PC-9 (cell line): Measurements from ENCODE around the gene KCNJ14. TPM values are rescaled to one million over a fixed set of nuclear protein-coding genes. Genes with fewer than 3 reads are reported as not detected.

Source experiments
- BruUV-seq: library from RNA; stranded (reverse); fragments of 400-500 nt; replicated peaks from 2 replicates; lab custom pipeline; 2021; lab: Mats Ljungman, UMichigan
- CTCF ChIA-PET: fragments of 300-600 bp; sonication (Branson Sonifier 250); formaldehyde crosslinking; loops from one replicate; lab custom pipeline; 2022; ENCODE audit warnings: antibody characterized with exemption; lab: Charles Lee
- POLR2A ChIA-PET: fragments of 300-600 bp; sonication (Branson Sonifier 250); formaldehyde crosslinking; loops from one replicate; lab custom pipeline; 2022; ENCODE audit warnings: antibody characterized with exemption; ENCODE audit not compliant: unreplicated experiment; lab: Charles Lee
- DNase-seq, 2 experiments: peaks; one replicate each; pipeline versions ENCODE4 v3.0.0 to v3.0.0-alpha.2; 2015 to 2022; ENCODE audit warnings: mixed read lengths in 1 of 2
- H2AFZ ChIP-seq: fragments of 200-600 bp; sonication (generic); 2 replicates; pipeline ENCODE4 v1.8.1; 2017; ENCODE audit warnings: antibody characterized with exemption
- H3F3A ChIP-seq: fragments of 200-600 bp; sonication (generic); 2 replicates; pipeline ENCODE4 v1.8.1; 2017; ENCODE audit warnings: antibody characterized with exemption, mild to moderate bottlenecking, low read depth; ENCODE audit not compliant: insufficient read depth
- H3K27ac ChIP-seq: fragments of 200-600 bp; sonication (generic); 2 replicates; pipeline ENCODE4 v1.6.1; 2016; ENCODE audit warnings: mixed run types
- H3K27me3 ChIP-seq: fragments of 200-600 bp; sonication (generic); 2 replicates; pipeline ENCODE4 v1.6.1; 2016; ENCODE audit warnings: low read depth, mixed run types; ENCODE audit not compliant: insufficient read depth
- H3K36me3 ChIP-seq: fragments of 200-600 bp; sonication (generic); 2 replicates; pipeline ENCODE4 v1.6.1; 2016; ENCODE audit warnings: low read depth, mixed run types
- H3K4me1 ChIP-seq: fragments of 200-600 bp; sonication (generic); replicated peaks from 2 replicates; pipeline ENCODE4 v1.6.1; 2016; ENCODE audit warnings: mixed run types; ENCODE audit not compliant: insufficient read depth
- H3K4me2 ChIP-seq: fragments of 200-600 bp; sonication (generic); 2 replicates; pipeline ENCODE4 v1.6.1; 2017; ENCODE audit warnings: mixed run types
- H3K4me3 ChIP-seq: fragments of 200-600 bp; sonication (generic); 2 replicates; pipeline ENCODE4 v1.6.1; 2016; ENCODE audit warnings: mixed run types
- H3K79me2 ChIP-seq: fragments of 200-600 bp; sonication (generic); 2 replicates; pipeline ENCODE4 v1.6.1; 2017; ENCODE audit warnings: low read depth, mixed run types
- H3K9me2 ChIP-seq: fragments of 200-600 bp; sonication (generic); 2 replicates; pipeline ENCODE4 v1.8.1; 2017; ENCODE audit warnings: mild to moderate bottlenecking; ENCODE audit not compliant: insufficient read depth
- H3K9me3 ChIP-seq: fragments of 200-600 bp; sonication (generic); 2 replicates; pipeline ENCODE4 v1.8.1; 2016; ENCODE audit warnings: low read depth; ENCODE audit not compliant: insufficient read depth
- H4K20me1 ChIP-seq: fragments of 200-600 bp; sonication (generic); 2 replicates; pipeline ENCODE4 v1.8.1; 2017; ENCODE audit not compliant: insufficient read depth
- CTCF ChIP-seq: fragments of 200-600 bp; sonication (generic); conservative IDR thresholded peaks from 2 replicates; pipeline ENCODE4 v1.6.1; 2017; ENCODE audit warnings: mixed run types, antibody characterized with exemption, mild to moderate bottlenecking, moderate library complexity
- EZH2 ChIP-seq: fragments of 200-600 bp; sonication (generic); IDR thresholded peaks from 2 replicates; pipeline ENCODE4 v1.8.0; 2017; ENCODE audit warnings: antibody characterized with exemption, low read depth
- intact Hi-C: fragments of 100-400 bp; cut with micrococcal nuclease; formaldehyde crosslinking; loops from one replicate; pipeline ENCODE4 v1.10.0; 2022; ENCODE audit not compliant: unreplicated experiment
- total RNA-seq: library from RNA; stranded (reverse); gene quantifications from 2 replicates; pipeline ENCODE4 v1.2.3, GENCODE V29; 2021

The KCNJ14 gene
- total RNA-seq, 1 experiment from 2014 or later: 5.4 TPM

GRCh38 chr19:48466561-48467325 is 11.4 kb downstream of the KCNJ14 start:
- H3F3A ChIP-seq: peaks cover 32% of the 10 kb centered on the region
- H3K79me2 ChIP-seq: peaks cover 21% of the 10 kb centered on the region
- no peak overlapping the region for H3K27ac ChIP-seq
- H3K4me2 ChIP-seq: no peak overlapping the region
- ChIA-PET POLR2A (no interaction called here), CTCF (interaction anchor here (0.9 kb wide), 1 partner anchor 9 kb away, joined by 3 read pairs; no protein-coding TSS in a partner anchor)
- H3K27me3 ChIP-seq: no peaks in the 10 kb centered on the region
- peaks cover 14% of the 10 kb centered on the region; the same call in 1 of the 2 replicates for H3K36me3 ChIP-seq
- H2AFZ ChIP-seq: no peak overlapping the region
- no peaks in the 10 kb centered on the region for H3K9me2 ChIP-seq
- no TSS peak for BruUV-seq
- H3K4me3 ChIP-seq: no peak overlapping the region
- H4K20me1 ChIP-seq: peaks cover 21% of the 10 kb centered on the region
- intact Hi-C loops: loop anchor here (5.0 kb wide), 1 partner anchor 69 kb away; no protein-coding TSS in a partner anchor
- no peak for DNase-seq
- peaks cover 11% of the 10 kb centered on the region for H3K4me1 ChIP-seq
- H3K9me3 ChIP-seq: no peaks in the 10 kb centered on the region
- TF ChIP-seq EZH2: no peak

- peak overlapping the region; percentile 63; the same call in 1 of the 2 replicates for H2AFZ ChIP-seq
- peak overlapping the region; percentile 93 for H3K4me3 ChIP-seq
- peaks cover 11% of the 10 kb centered on the region for H3K4me1 ChIP-seq
- H3K79me2 ChIP-seq: peaks cover 26% of the 10 kb centered on the region
- peaks cover 37% of the 10 kb centered on the region for H3F3A ChIP-seq
- peaks cover 25% of the 10 kb centered on the region for H4K20me1 ChIP-seq
- peak overlapping the region; percentile 82; the same call in 1 of the 2 replicates for H3K27ac ChIP-seq
- DNase-seq: peak; percentile 100
- H3K9me3 ChIP-seq: no peaks in the 10 kb centered on the region
- POLR2A ChIA-PET: no interaction called here
- no TSS peak for BruUV-seq
- H3K9me2 ChIP-seq: no peaks in the 10 kb centered on the region
- TF ChIP-seq CTCF: no peak
- H3K36me3 ChIP-seq: peaks cover 25% of the 10 kb centered on the region
- intact Hi-C loops: loop anchor here (1.0 to 5.0 kb wide), 3 partner anchors 24 to 72 kb away; partner anchors contain the start of gene GRWD1
- no peaks in the 10 kb centered on the region for H3K27me3 ChIP-seq
- peak overlapping the region; percentile 75 for H3K4me2 ChIP-seq
- CTCF ChIA-PET: no interaction called here
These were observed 13.5 kb downstream of the KCNJ14 start for GRCh38 chr19:48468772-48469288.

- Histone ChIP-seq H3F3A (peaks cover 34% of the 10 kb centered on the region), H3K79me2 (peaks cover 26% of the 10 kb centered on the region), H3K9me3 (no peaks in the 10 kb centered on the region), H3K9me2 (no peaks in the 10 kb centered on the region), H3K4me3 (peak within 1 kb of the TSS; percentile 93), H3K27ac (peak within 1 kb of the TSS; percentile 82), H3K4me2 (peak within 1 kb of the TSS; percentile 98), H4K20me1 (peaks cover 27% of the 10 kb centered on the region), H3K27me3 (no peaks in the 10 kb centered on the region), H2AFZ (peak within 1 kb of the TSS; percentile 70), H3K4me1 (peaks cover 11% of the 10 kb centered on the region), H3K36me3 (peaks cover 25% of the 10 kb centered on the region)
- DNase-seq: peak; percentile 55 to 88
- intact Hi-C loops: loop anchor here (1.0 to 5.0 kb wide), 3 partner anchors 23 to 72 kb away; partner anchors contain the start of gene GRWD1
- TF ChIP-seq CTCF: no peak
- TF ChIP-seq EZH2: no peak
- ChIA-PET CTCF (no interaction called here), POLR2A (interaction anchor here (0.6 to 0.9 kb wide), 2 partner anchors 105 to 168 kb away, joined by 7 to 9 read pairs; no protein-coding TSS in a partner anchor)
- BruUV-seq: TSS peak; percentile 95
These were observed 14.0 kb downstream of the KCNJ14 start, which contains the start of gene CYTH2 for GRCh38 chr19:48469289-48469881. Gene CYTH2, plus strand, starts transcription at chr19:48469369. Its CDS starts 139 bp downstream, at chr19:48469508.
